CD4-positive, alpha-beta T cell treated with Interleukin-17A for 1 hour (primary cell): Measurements from ENCODE around the gene RHEBL1.

ENCODE experiments used
- DNase-seq: peaks from one replicate; pipeline ENCODE4 v3.0.0-alpha.2; 2020

Gene RHEBL1

DNA sequence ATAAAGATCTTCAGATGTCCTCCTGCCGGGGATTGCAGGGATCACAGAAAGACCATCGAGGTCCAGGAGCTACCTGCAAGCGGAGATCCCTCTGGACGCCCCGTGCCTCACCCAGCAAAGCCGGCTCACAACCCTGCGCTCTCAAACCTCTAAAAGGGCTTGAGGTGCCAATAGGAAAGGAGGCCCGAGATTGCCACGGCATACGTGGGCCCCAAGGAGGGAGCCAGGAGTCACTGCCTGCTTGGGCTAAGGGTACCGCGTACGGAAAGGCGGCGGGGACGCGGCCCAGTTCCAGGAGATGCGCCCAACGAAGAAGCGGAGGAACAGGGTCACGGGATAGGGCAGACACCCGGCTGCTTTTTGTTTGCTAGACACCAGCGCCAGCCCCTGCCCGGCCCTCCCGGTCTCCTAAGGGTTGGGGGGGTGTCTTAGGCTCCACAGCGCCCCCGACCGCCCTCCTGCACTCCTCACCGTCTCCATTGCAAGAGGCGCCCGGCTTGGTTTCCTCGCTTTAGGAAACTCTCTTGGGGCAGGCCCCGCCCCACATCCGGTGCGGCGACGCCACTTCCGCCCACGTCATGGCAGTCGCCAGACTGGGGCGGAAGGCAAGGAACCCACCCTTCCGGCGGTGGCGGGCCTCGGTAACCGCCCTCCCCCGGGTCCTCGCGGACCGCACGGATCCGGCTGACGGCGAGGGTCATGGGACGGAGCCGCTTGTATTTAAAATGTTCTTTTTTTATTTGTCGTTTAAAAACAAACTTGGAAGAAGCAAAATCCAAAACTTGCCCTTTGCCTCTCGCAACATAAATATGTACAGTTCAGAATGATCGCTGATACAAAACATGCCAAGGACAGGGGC is 51.3 kb downstream of the RHEBL1 start, which contains the start of gene PRKAG1:
Gene PRKAG1 (minus strand): TSS at position 516 of the 859 bp plus-strand sequence. CDS start 36 bp downstream, at position 480.
- peak; percentile 98 for DNase-seq

- peak; percentile 50 for DNase-seq
These were observed 51.9 kb downstream of the RHEBL1 start for GRCh38 chr12:49017891-49018260.

DNA sequence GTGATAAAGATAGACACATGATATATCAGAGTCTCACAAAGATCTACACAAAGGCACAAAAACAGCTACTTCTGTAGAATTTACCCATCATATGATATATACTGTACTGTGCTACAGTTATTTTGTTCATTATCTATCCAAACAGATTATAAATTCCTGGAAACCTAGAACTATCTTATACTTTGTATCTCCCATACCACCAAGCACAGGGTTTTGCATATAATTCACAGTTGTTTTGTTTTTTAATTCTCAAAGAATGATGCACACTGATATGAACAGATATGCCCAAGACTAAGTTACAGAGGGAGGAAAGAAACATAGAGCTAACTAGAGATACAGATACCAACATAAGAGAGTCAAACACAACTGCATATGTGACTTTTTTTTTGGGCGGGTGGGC is 54.6 kb downstream of the RHEBL1 start:
- no peak for DNase-seq
